ENCODE measurements around the gene PLPPR4.

The PLPPR4 gene

GRCh38 chr1:99228153-99228552 lies 36.1 kb upstream of the PLPPR4 start:
- TF ChIP-seq CTCF (IDR thresholded peaks at IDR 0.05; ENCODE audit: low read depth, low read length), result no peak
- no peak for DNase-seq (ENCODE audit: extremely low read depth, low read depth)

- TF ChIP-seq CTCF (IDR thresholded peaks at IDR 0.05; ENCODE audit: low read depth, low read length), result no peak
- no peak for DNase-seq (ENCODE audit: extremely low read depth, low read depth)
These were observed 35.2 kb upstream of the PLPPR4 start for GRCh38 chr1:99229122-99229521.

- no peak for DNase-seq (ENCODE audit: extremely low read depth, low read depth)
- TF ChIP-seq CTCF (IDR thresholded peaks at IDR 0.05; ENCODE audit: low read depth, low read length), result no peak
These were observed 33.6 kb upstream of the PLPPR4 start for GRCh38 chr1:99230695-99231094.

GRCh38 chr1:99232172-99232571 lies 32.1 kb upstream of the PLPPR4 start:
- DNase-seq (ENCODE audit: extremely low read depth, low read depth), result no peak
- no peak for TF ChIP-seq CTCF (IDR thresholded peaks at IDR 0.05; ENCODE audit: low read depth, low read length)

GRCh38 chr1:99233446-99233845 lies 30.8 kb upstream of the PLPPR4 start:
- TF ChIP-seq CTCF (IDR thresholded peaks at IDR 0.05; ENCODE audit: low read depth, low read length), result no peak
- DNase-seq (ENCODE audit: extremely low read depth, low read depth), result no peak

GRCh38 chr1:99236756-99237155 lies 27.5 kb upstream of the PLPPR4 start:
- no peak for TF ChIP-seq CTCF (IDR thresholded peaks at IDR 0.05; ENCODE audit: low read depth, low read length)
- DNase-seq (ENCODE audit: extremely low read depth, low read depth), result no peak

GRCh38 chr1:99239690-99240089 lies 24.6 kb upstream of the PLPPR4 start:
- DNase-seq (ENCODE audit: extremely low read depth, low read depth), result no peak
- no peak for TF ChIP-seq CTCF (IDR thresholded peaks at IDR 0.05; ENCODE audit: low read depth, low read length)

Data from AG09319 (cell line).